SK-N-SH treated with all-trans-retinoic acid at 6 μM for 48 hours (cell line): Measurements from ENCODE around the gene SAMD4A.
A peak's percentile ranks its signal among the peaks of the same experiment; 100 is the strongest.

Experiments
- ATAC-seq: fragments of 200-7000 bp; cut with Tn5 transposase; 3 replicates; pipeline ENCODE4 v1.9.1; 2020; ENCODE audit warnings: mild to moderate bottlenecking, moderate library complexity
- BACH2 ChIP-seq: fragments of 250-450 bp; sonication (Bioruptor Pico); IDR thresholded peaks from 2 replicates; pipeline ENCODE4 v1.9.0; 2021; ENCODE audit warnings: mild to moderate bottlenecking, borderline replicate concordance
- ESRRG ChIP-seq: fragments of 250-450 bp; sonication (Bioruptor Pico); IDR thresholded peaks from 2 replicates; pipeline ENCODE4 v1.6.1; 2021; ENCODE audit warnings: mild to moderate bottlenecking
- GLIS3 ChIP-seq: fragments of 250-450 bp; sonication (Bioruptor Pico); IDR thresholded peaks from 2 replicates; pipeline ENCODE4 v1.5.0; 2020; ENCODE audit warnings: mild to moderate bottlenecking, moderate library complexity
- ISL1 ChIP-seq: fragments of 250-450 bp; sonication (Bioruptor Pico); IDR thresholded peaks from 2 replicates; pipeline ENCODE4 v2.1.2; 2022; ENCODE audit warnings: mild to moderate bottlenecking, moderate library complexity
- PPARA ChIP-seq: fragments of 250-450 bp; sonication (Bioruptor Pico); IDR thresholded peaks from 2 replicates; pipeline ENCODE4 v1.5.0; 2020; ENCODE audit warnings: mild to moderate bottlenecking, borderline replicate concordance
- SNAI2 ChIP-seq: fragments of 250-450 bp; sonication (Bioruptor Pico); IDR thresholded peaks from 2 replicates; pipeline ENCODE4 v1.5.0; 2020; ENCODE audit warnings: mild to moderate bottlenecking, moderate library complexity
- TOX ChIP-seq: fragments of 250-450 bp; sonication (Bioruptor Pico); IDR thresholded peaks from 2 replicates; pipeline ENCODE4 v1.8.0; 2021; ENCODE audit warnings: mild to moderate bottlenecking, moderate library complexity, borderline replicate concordance
- ZC3H10 ChIP-seq: fragments of 250-450 bp; sonication (Bioruptor Pico); IDR thresholded peaks from 2 replicates; pipeline ENCODE4 v1.5.1; 2021; ENCODE audit warnings: mild to moderate bottlenecking, moderate library complexity
- ZFP3 ChIP-seq: fragments of 250-450 bp; sonication (Bioruptor Pico); IDR thresholded peaks from 2 replicates; pipeline ENCODE4 v1.5.0; 2020; ENCODE audit warnings: mild to moderate bottlenecking, moderate library complexity
- ZFP30 ChIP-seq: fragments of 450-650 bp; formaldehyde crosslinking; IDR thresholded peaks from 2 replicates; pipeline ENCODE4 v1.5.0; 2022; ENCODE audit warnings: mild to moderate bottlenecking, moderate library complexity
- ZNF565 ChIP-seq: fragments of 450-650 bp; formaldehyde crosslinking; conservative IDR thresholded peaks from 2 replicates; pipeline ENCODE4 v1.5.0; 2020; ENCODE audit warnings: low read depth, mild to moderate bottlenecking, moderate library complexity
- TF ChIP-seq, protein P1 (sequence below): fragments of 250-450 bp; sonication (Bioruptor Pico); IDR thresholded peaks from 2 replicates; pipeline ENCODE4 v1.5.0; 2020; ENCODE audit warnings: mild to moderate bottlenecking, moderate library complexity
- TF ChIP-seq, protein P2 (sequence below): fragments of 250-450 bp; sonication (Bioruptor Pico); IDR thresholded peaks from 2 replicates; pipeline ENCODE4 v1.8.0; 2021; ENCODE audit warnings: low read depth, mild to moderate bottlenecking, moderate library complexity, borderline replicate concordance
- TF ChIP-seq, protein P3 (sequence below): fragments of 250-450 bp; sonication (Bioruptor Pico); IDR thresholded peaks from 2 replicates; pipeline ENCODE4 v1.5.1; 2020; ENCODE audit warnings: low read depth, mild to moderate bottlenecking, moderate library complexity

Gene SAMD4A

DNA sequence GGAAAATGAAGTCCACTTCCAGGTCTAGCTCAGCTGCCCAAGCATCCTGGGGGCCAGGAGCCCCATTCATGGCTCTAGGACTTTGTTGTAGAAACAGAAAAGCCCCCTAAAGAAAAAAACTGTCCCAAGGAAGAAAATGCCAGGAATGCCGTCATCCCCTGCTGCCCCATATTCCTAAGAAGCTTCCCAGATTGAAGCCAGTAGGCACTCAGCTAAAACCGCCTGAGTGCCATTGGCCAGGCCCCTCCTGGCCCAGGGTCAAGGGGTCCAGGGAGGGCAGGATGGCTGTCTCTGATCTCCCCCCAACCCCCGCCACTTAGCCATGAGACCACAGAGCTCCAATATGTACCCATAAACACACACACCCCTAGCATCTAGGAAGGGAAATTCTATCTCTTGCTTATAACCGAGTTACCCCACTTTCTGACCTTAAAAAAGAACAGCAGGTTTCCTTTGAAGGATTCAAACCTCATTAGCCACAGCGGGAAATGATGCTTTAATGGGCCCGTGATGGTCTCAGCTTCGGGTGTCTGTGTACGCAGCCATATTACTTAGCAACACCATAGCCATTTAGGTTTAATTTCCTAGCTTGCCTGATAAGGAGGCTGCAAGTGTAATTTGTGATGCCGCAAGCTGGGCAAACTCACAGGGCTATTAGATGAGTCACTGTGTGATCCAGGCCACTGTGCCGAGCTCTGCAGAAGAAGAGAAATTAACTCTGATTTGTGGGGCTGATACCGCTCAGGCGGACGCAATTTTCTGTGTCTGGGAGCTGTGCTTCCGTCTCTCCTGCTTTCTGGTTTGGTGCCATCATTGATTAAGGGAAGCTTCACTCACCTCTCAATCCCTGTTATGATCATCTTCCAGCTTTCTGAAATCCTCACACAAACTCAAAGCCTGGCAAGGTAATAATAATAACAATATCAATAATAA, 251.5 kb downstream of the SAMD4A start (continued):
- TF ChIP-seq, protein P1, sequence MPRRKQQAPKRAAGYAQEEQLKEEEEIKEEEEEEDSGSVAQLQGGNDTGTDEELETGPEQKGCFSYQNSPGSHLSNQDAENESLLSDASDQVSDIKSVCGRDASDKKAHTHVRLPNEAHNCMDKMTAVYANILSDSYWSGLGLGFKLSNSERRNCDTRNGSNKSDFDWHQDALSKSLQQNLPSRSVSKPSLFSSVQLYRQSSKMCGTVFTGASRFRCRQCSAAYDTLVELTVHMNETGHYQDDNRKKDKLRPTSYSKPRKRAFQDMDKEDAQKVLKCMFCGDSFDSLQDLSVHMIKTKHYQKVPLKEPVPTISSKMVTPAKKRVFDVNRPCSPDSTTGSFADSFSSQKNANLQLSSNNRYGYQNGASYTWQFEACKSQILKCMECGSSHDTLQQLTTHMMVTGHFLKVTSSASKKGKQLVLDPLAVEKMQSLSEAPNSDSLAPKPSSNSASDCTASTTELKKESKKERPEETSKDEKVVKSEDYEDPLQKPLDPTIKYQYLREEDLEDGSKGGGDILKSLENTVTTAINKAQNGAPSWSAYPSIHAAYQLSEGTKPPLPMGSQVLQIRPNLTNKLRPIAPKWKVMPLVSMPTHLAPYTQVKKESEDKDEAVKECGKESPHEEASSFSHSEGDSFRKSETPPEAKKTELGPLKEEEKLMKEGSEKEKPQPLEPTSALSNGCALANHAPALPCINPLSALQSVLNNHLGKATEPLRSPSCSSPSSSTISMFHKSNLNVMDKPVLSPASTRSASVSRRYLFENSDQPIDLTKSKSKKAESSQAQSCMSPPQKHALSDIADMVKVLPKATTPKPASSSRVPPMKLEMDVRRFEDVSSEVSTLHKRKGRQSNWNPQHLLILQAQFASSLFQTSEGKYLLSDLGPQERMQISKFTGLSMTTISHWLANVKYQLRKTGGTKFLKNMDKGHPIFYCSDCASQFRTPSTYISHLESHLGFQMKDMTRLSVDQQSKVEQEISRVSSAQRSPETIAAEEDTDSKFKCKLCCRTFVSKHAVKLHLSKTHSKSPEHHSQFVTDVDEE (CRISPR knock-in tag), result peak; percentile 89
- no peak for TF ChIP-seq ZNF565
- TF ChIP-seq ZC3H10 (CRISPR knock-in tag), result no peak
- TF ChIP-seq, all 23 proteins: peak for 8

DNA sequence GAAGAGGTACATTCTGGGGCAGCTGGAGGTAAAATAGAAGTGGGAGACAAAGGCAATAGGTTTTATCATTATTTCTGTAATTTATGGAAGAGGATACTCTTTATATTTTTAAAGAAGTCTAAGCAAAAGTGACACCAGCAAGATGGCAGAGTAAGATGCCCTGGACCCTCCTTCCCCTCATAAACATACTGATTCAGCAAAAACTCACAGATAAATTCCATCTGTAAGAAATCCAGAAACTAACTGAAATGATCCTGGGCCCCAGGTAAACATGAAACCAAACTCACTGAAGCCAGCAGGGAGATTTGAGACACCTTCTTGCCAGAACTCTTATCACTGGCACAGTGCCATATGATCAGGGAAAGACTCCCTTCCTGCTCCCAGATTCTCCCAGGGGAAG, 255.8 kb downstream of the SAMD4A start:
- TF ChIP-seq ISL1 (no peak), TOX (CRISPR knock-in tag) (no peak), ZFP30 (no peak), ZFP3 (CRISPR knock-in tag) (no peak), ZNF565 (no peak)
- TF ChIP-seq, protein P2, sequence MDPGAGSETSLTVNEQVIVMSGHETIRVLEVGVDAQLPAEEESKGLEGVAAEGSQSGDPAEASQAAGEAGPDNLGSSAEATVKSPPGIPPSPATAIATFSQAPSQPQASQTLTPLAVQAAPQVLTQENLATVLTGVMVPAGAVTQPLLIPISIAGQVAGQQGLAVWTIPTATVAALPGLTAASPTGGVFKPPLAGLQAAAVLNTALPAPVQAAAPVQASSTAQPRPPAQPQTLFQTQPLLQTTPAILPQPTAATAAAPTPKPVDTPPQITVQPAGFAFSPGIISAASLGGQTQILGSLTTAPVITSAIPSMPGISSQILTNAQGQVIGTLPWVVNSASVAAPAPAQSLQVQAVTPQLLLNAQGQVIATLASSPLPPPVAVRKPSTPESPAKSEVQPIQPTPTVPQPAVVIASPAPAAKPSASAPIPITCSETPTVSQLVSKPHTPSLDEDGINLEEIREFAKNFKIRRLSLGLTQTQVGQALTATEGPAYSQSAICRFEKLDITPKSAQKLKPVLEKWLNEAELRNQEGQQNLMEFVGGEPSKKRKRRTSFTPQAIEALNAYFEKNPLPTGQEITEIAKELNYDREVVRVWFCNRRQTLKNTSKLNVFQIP, result no peak
- ATAC-seq, result no peak

DNA sequence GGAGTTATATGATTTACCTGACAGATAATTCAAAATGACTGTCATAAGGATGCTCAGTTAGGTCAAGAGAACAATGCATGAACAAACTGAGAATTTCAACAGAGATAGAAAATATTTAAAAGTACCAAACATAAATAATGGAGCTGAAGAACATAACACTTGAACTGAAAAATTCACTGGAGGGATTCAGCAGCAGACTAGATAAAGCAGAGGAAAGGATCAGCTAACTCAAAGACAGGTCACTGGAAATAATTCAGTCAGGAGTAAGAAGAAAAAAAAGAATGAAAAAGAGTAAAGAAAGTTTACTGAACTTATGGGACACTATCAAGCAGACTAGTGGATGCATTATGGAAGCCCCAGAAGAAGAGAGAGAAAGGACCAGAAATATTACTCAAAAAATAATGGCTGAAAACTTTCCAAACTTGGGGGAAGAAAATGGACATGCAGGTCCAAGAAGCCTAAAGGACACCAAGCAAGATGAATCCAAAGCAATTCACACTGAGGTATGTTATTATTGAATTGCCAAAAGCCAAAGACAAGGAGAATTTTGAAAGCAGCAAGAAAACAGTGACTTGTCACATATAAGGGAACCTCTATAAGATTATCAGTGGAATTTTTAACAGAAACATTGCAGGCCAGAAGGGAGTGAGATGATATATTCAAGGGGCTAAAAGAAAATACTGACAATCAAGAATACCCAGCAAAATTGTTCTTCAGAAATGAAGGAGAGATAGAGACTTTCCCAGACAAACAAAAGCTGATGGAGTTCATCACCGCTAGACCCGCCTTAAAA, 257.0 kb downstream of the SAMD4A start:
- ATAC-seq, result no peak
- TF ChIP-seq ZFP30, result peak; percentile 93
- no peak for TF ChIP-seq BACH2 (CRISPR knock-in tag)
- TF ChIP-seq, protein P3, sequence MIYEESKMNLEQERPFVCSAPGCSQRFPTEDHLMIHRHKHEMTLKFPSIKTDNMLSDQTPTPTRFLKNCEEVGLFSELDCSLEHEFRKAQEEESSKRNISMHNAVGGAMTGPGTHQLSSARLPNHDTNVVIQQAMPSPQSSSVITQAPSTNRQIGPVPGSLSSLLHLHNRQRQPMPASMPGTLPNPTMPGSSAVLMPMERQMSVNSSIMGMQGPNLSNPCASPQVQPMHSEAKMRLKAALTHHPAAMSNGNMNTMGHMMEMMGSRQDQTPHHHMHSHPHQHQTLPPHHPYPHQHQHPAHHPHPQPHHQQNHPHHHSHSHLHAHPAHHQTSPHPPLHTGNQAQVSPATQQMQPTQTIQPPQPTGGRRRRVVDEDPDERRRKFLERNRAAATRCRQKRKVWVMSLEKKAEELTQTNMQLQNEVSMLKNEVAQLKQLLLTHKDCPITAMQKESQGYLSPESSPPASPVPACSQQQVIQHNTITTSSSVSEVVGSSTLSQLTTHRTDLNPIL, result no peak

DNA sequence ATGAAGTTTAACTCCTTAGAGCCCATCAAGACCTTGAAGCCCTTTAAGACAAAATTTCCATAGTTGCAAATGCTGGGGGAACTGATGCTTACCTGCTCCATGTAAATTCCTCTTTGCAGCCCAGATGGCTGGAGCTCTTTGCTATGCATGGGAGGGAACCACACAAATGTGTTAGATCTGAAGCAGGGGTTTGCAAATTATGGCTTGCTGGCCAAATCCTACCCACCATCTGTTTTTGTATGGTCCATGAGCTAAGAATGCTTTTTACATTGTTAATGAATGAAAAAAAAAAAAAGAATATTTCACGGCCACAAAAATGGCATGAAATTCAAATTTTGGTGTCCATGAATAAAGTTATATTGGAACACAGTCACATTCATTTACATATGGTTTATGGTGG, 261.1 kb downstream of the SAMD4A start:
- TF ChIP-seq ISL1, result no peak
- no peak for TF ChIP-seq PPARA
- TF ChIP-seq, protein P1 (CRISPR knock-in tag), result no peak
- TF ChIP-seq GLIS3 (CRISPR knock-in tag), result no peak
- ATAC-seq, result no peak

DNA sequence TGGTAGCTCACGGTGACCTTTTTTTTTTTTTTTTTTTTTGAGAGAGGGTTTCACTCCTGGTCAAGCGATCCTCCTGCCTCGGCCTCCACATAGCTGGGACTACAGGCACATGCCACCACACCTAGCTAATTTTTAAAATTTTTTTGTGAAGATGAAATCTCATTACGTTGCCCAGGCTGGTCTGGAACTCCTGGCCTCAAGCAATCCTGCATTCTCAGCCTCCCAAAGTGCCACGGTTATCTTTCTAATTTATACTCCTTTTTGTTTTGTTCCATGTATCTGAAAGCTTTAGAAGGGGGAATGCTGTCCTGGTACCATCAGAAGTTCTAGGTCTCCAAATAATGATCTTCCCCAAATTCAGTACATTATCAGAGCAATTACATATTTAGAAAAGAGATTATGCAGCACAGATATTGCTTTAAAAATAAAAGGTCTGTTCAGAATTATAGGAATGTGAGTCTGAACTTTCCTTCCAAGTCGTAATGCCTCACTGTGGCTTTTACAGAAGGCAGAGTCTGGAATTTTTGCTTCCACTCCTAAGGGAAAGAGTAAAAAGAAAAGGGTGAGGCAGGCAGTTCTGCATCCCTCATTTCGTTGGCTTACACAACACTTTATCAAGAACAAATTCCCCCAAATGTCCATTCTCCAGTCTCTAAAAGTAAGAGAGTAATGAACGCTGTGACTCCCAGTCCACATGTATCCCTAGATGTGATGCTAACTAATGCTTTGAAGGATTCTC, 262.7 kb downstream of the SAMD4A start:
- TF ChIP-seq SNAI2 (CRISPR knock-in tag) (no peak), ESRRG (no peak)
- ATAC-seq, result no peak
